ENCODE data around the gene OR2AG1.

Gene OR2AG1, protein sequence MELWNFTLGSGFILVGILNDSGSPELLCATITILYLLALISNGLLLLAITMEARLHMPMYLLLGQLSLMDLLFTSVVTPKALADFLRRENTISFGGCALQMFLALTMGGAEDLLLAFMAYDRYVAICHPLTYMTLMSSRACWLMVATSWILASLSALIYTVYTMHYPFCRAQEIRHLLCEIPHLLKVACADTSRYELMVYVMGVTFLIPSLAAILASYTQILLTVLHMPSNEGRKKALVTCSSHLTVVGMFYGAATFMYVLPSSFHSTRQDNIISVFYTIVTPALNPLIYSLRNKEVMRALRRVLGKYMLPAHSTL

DNA sequence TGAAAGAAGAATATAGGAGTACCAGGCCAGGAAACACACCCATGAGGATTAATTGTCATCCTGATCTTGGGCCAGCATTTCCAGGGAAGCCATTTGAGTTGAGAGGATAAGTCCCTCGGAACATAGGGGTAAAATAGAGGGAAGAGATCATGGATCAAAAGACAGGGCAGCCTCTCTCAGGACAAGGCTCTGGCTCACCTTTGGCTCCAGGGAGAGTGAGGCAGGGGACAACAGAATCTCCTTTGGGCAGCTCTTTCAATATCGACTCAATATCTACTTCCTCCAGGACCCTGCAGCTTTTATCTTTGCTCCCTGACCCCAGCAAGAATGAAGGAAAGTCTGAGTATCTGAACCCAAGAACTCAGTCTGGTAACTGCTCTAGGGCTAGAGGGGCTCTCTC, at the start of gene OR2AG1:
Gene OR2AG1, plus strand, starts transcription at position 301 of the 400 bp plus-strand sequence. CDS start 2,018 bp downstream, outside the sequence.
- TF ChIP-seq, protein P1, sequence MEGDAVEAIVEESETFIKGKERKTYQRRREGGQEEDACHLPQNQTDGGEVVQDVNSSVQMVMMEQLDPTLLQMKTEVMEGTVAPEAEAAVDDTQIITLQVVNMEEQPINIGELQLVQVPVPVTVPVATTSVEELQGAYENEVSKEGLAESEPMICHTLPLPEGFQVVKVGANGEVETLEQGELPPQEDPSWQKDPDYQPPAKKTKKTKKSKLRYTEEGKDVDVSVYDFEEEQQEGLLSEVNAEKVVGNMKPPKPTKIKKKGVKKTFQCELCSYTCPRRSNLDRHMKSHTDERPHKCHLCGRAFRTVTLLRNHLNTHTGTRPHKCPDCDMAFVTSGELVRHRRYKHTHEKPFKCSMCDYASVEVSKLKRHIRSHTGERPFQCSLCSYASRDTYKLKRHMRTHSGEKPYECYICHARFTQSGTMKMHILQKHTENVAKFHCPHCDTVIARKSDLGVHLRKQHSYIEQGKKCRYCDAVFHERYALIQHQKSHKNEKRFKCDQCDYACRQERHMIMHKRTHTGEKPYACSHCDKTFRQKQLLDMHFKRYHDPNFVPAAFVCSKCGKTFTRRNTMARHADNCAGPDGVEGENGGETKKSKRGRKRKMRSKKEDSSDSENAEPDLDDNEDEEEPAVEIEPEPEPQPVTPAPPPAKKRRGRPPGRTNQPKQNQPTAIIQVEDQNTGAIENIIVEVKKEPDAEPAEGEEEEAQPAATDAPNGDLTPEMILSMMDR (IDR thresholded peaks at IDR 0.05): no peak

DNA sequence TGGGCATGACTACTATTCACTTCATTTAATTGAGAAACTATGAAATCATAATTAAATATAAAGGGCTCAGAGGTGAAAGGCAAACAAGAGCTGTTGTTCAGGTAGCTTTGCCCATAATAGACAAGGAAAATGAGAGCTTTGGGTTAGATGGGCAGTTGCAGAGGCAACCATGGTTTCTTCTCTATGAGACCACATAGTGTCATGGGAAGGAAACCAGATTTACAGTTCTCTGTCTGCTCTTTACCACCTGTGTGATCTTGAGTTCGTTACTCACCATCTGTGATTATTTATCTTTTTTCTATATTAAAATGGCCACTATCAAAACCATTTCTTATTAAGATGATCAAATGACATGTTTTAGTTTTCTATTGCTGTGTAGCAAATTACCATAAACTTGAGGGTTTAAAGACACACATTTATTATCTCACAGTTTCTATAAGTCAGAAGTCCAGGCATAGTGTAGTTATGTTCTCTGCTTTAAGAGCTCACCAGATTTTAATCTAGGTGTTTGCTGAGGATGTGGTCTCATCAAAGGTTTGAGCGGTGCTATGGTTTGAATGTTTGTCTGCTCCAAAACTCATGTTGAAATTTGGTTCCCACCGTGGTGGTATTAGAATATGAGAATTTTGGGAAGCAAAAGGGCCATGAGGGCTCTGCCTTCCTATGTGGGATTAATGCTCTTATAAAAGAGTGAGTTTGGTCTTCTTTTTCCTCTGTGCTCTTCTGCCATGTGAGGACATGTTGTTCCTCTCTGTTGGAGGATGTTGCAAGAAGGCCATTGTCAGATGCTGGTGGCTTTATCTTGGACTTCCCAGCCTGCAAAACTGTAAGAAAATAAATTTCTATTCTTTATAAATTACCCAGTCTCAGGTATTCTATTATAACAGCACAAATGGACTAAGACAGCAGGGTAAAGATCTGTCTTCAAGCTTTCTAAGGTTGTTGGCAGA, 49.2 kb upstream of the OR2AG1 start:
- TF ChIP-seq, protein P1 (IDR thresholded peaks at IDR 0.05): no peak

DNA sequence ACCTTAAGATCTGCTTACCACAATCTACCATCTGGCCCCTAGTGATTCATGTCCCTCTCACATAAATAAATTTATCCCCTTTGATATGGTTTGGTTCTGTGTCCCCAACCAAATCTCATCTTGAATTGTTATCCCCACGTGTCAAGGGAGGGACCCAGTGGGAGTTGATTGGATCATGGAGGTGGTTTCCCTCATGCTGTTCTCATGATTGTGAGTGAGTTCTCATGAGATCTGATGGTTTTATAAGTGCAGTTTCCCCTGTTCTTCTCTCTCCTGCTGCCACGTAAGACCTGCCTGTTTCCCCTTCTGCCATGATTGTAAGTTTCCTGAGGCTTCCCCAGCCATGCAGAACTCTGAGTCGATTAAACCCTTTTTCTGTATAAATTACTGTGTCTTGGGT, 48.2 kb upstream of the OR2AG1 start:
- TF ChIP-seq, protein P1 (IDR thresholded peaks at IDR 0.05): no peak

DNA sequence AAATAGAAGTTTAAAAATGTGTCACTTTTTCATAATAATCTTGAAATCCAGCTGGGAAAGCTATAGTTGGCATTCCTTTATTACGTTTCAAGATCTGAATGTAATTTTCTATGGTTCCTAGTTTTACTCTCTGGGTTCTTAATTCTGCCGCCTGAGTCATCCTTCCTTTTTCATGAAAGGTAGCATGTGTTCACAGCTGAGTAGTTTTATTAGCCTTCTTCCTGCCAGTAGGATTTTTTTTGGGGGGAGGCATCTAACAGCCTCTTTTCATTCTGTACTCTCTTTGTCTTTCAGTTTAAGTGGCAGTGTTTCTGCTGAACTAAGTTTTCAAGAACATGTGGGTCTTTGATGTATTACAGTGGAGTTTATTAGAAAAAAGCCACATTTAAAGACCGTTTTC, 47.5 kb upstream of the OR2AG1 start:
- TF ChIP-seq, protein P1 (IDR thresholded peaks at IDR 0.05): no peak

DNA sequence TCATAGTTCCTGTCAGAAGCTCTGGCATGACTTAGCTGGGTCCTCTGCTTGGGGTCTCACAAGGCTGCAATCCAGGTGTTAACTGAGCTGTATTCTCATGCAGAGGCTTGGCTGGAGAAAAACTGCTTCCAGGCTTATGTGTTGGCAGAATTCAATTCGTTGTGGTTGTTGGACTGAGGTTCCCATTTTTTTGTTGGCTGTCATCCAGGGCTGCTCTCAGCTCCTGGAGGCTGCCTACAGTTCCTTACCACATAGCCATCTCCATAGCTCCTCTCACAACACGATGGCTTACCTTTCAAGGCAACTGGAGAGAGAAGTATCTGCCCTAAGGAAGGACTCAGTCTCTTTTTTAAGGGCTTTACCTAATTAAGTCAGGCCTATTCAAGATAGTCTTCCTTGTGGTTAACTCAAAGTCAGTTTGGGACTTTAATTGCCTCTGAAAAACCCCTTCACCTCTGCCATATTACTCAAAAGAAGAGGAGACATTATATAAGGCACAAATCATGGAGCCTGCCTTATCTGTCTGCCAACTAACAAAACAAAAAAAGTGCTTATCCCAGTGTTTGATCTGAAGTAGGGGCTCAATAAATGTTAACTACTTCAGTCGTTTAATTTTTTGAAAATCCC, 46.2 kb upstream of the OR2AG1 start:
- TF ChIP-seq, protein P1 (IDR thresholded peaks at IDR 0.05): no peak

DNA sequence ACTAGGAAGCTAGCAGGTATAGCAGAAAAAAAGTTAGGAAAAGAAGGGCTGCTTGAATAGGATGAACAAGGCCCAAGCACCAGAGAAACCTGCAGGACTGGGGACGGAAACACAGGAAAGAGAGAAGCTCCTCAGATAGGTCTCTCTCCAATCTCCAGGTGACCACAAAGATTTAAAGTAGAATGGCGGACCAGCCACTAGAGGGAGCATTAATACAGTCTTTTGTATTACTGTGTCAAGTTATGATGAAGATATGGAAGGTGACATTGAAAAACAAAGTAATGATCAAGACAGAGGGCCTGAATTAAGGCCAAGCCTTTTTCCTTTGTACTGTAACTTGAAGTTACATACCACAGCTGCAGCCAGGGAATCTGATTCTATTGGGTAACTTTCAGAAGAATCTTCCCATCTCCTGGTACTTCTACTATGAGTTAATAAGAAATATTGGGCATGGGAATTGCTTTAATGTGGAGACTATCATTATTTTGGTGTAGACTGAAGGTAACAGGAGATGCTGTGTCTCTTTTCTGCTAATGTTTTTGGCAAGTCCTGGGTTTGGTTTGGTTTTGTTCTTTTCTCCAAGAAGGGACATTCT, 44.9 kb upstream of the OR2AG1 start:
- TF ChIP-seq, protein P1 (IDR thresholded peaks at IDR 0.05): peak; percentile 77

DNA sequence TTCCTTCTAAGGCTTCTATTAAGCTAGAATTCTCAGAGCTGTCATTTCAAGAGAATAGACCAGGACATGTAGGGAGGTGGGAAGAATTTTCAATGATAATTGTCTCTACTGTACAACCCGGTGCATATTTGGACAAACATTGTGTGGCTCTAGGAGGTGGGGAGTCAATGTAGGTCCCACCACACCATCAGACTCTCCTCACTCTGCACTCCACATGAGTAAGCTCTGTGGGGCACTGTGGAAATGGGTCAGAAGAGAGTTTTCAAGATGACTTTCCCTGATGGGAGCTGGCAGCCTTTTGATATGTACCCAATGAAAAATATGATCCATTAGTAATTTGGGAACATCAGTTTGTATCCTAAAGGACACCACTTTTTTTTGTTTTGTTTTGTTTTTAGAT, 44.2 kb upstream of the OR2AG1 start:
- TF ChIP-seq, protein P1 (IDR thresholded peaks at IDR 0.05): no peak
